Vagina (tissue), 2 donors: ENCODE measurements around the gene COL18A1.

ENCODE experiments used
- CTCF ChIP-seq, 3 experiments: fragments of 450-650 bp in 2 of 3; fragments of 200-600 bp in 1 of 3; sonication (generic) in 1 of 3; IDR thresholded peaks; one replicate each; pipeline ENCODE4 v1.5.1; 2017 to 2019; ENCODE audit warnings: antibody characterized with exemption in 3 of 3, mild to moderate bottlenecking in 2 of 3, moderate library complexity in 2 of 3
- POLR2AphosphoS5 ChIP-seq, 2 donors: sonication (generic); formaldehyde crosslinking; IDR thresholded peaks; one replicate each; pipeline ENCODE4 v1.9.0; 2017; ENCODE audit warnings: antibody characterized with exemption in 2 of 2, mild to moderate bottlenecking in 2 of 2, low read depth in 1 of 2; ENCODE audit not compliant: insufficient read depth in 1 of 2

DNA sequence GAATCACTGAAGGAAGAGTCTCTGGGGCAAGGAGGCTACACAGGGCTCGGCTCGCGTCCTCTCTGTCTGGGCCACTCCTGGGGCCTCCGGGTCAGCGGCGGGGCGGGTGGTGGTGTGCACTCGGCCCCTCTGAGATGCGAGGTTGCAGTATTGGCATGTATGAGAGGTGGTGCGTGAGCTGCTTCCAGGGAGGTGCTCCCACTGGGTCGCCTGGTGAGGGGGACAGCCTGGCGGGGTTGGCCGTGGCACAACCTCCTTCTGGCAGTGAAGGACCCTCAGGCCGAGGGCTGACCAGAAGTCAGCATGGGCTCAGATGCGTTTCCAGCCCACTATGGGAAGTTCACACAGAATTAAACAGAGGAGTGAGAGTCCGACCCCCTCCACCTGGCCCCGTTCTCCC, 38.5 kb upstream of the COL18A1 start:
- TF ChIP-seq CTCF (IDR thresholded peaks at IDR 0.05): no peak
- TF ChIP-seq POLR2AphosphoS5 (IDR thresholded peaks at IDR 0.05; ENCODE audit: insufficient read depth in 1 of 2, low read depth in 1 of 2): no peak
